GM12864 (cell line): ENCODE results near the gene ZNF837.

Experiments used
- DNase-seq: peaks from one replicate; pipeline ENCODE4 v3.0.0-alpha.2; 2011; ENCODE audit warnings: low read depth
- H3K4me3 ChIP-seq: 2 replicates; pipeline ENCODE4 v1.5.1; 2011; ENCODE audit warnings: mild to moderate bottlenecking, low read depth, low read length, control low read depth
- CTCF ChIP-seq: IDR thresholded peaks from 2 replicates; pipeline ENCODE4 v1.5.1; 2011; ENCODE audit warnings: low read depth, mild to moderate bottlenecking, moderate library complexity, low read length, control low read depth, inconsistent platforms; ENCODE audit errors: missing control alignments

Gene ZNF837

GRCh38 chr19:58368561-58369360 lies 12.1 kb downstream of the ZNF837 start:
- H3K4me3 ChIP-seq: no peak overlapping the region
- TF ChIP-seq CTCF: no peak
- DNase-seq: no peak

- DNase-seq: no peak
- TF ChIP-seq CTCF: no peak
- H3K4me3 ChIP-seq: no peak overlapping the region
Measured at GRCh38 chr19:58367698-58368454, 13.0 kb downstream of the ZNF837 start.

- TF ChIP-seq CTCF: no peak
- no peak for DNase-seq
- no peak overlapping the region for H3K4me3 ChIP-seq
Measured at GRCh38 chr19:58366585-58367430, 14.0 kb downstream of the ZNF837 start.

- DNase-seq: no peak
- no peak overlapping the region for H3K4me3 ChIP-seq
- TF ChIP-seq CTCF: no peak
Measured at GRCh38 chr19:58364146-58364545, 16.7 kb downstream of the ZNF837 start.

GRCh38 chr19:58362272-58362994 lies 18.4 kb downstream of the ZNF837 start, which contains the start of gene ZNF497:
TSS of gene ZNF497 (minus strand) at chr19:58362751. CDS start at chr19:58357635, 5,116 bp downstream.
- DNase-seq: peak; percentile 84
- peak within 1 kb of the TSS; percentile 62 for H3K4me3 ChIP-seq
- TF ChIP-seq CTCF: no peak

- peak overlapping the region; percentile 62 for H3K4me3 ChIP-seq
- no peak for TF ChIP-seq CTCF
- DNase-seq: no peak
Measured at GRCh38 chr19:58361900-58362271, 18.9 kb downstream of the ZNF837 start.
